ENCODE data around the gene STAB1. TPM values are rescaled to one million over a fixed set of nuclear protein-coding genes. Genes with fewer than 3 reads are reported as not detected.

The STAB1 gene
- total RNA-seq, 1 donor from 2014 or later, result 0.07 TPM

DNA sequence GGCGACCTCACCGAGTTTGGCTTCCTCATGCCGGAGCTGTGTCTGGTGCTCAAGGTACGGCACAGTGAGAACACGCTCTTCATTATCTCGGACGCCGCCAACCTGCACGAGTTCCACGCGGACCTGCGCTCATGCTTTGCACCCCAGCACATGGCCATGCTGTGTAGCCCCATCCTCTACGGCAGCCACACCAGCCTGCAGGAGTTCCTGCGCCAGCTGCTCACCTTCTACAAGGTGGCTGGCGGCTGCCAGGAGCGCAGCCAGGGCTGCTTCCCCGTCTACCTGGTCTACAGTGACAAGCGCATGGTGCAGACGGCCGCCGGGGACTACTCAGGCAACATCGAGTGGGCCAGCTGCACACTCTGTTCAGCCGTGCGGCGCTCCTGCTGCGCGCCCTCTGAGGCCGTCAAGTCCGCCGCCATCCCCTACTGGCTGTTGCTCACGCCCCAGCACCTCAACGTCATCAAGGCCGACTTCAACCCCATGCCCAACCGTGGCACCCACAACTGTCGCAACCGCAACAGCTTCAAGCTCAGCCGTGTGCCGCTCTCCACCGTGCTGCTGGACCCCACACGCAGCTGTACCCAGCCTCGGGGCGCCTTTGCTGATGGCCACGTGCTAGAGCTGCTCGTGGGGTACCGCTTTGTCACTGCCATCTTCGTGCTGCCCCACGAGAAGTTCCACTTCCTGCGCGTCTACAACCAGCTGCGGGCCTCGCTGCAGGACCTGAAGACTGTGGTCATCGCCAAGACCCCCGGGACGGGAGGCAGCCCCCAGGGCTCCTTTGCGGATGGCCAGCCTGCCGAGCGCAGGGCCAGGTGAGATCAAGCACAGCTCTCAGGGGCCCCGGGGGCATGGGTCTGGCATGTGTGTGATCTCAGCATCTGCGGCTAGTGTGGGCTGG is 7.1 kb upstream of the STAB1 start:
- no peaks in the 10 kb centered on the region for H3K9me3 Mint-ChIP-seq
- H3K4me3 Mint-ChIP-seq, result no peak overlapping the region
- peaks cover 38% of the 10 kb centered on the region for H3K36me3 Mint-ChIP-seq (ENCODE audit: low read depth)
- no peaks in the 10 kb centered on the region for H3K4me1 Mint-ChIP-seq
- H3K27me3 Mint-ChIP-seq, result no peaks in the 10 kb centered on the region
- no peak overlapping the region for H3K27ac Mint-ChIP-seq
- intact Hi-C loops (cut with micrococcal nuclease), result no loop called here
- DNase-seq, result no peak

DNA sequence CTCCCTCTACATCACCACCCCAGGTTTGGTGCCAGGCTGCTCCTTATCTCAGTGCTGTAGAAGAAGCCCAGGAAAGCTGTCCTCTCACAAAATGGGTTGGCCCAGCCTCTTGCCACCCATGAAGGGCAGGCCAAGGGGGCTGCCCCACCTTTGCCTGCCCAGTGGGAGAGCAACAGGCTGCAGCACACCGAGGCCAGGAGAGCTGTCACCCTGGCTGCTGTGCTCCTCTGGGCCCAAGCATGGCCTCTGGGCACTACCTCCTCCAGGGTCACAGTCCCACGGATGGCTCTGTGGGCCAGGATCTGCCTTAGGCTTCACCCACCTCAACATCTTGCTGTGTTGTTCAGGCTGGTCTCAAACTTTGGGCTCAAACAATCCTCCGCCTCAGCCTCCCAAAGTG is 6.4 kb upstream of the STAB1 start:
- Mint-ChIP-seq H3K27me3 (no peaks in the 10 kb centered on the region), H3K36me3 (ENCODE audit: low read depth) (peaks cover 36% of the 10 kb centered on the region), H3K9me3 (no peaks in the 10 kb centered on the region), H3K4me1 (no peaks in the 10 kb centered on the region), H3K4me3 (no peak overlapping the region), H3K27ac (no peak overlapping the region)
- DNase-seq, result no peak
- intact Hi-C loops (cut with micrococcal nuclease), result no loop called here

DNA sequence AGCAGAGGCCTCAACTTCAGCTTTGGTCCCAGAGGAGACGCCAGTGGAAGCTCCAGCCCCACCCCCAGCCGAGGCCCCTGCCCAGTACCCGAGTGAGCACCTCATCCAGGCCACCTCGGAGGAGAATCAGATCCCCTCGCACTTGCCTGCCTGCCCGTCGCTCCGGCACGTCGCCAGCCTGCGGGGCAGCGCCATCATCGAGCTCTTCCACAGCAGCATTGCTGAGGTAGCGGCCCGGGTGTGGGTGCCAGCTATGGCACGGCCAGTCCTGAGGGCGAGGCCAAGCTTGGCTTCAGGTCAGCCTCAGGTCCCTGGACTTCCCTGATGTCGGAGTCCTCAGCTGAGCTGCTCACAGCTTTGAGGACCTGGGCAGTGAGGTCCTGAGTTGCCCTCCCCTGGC is 5.7 kb upstream of the STAB1 start:
- no peaks in the 10 kb centered on the region for H3K27me3 Mint-ChIP-seq
- intact Hi-C loops (cut with micrococcal nuclease), result no loop called here
- no peak for DNase-seq
- no peaks in the 10 kb centered on the region for H3K9me3 Mint-ChIP-seq
- H3K36me3 Mint-ChIP-seq (ENCODE audit: low read depth), result peaks cover 34% of the 10 kb centered on the region
- H3K27ac Mint-ChIP-seq, result no peak overlapping the region
- H3K4me3 Mint-ChIP-seq, result no peak overlapping the region
- H3K4me1 Mint-ChIP-seq, result no peaks in the 10 kb centered on the region

DNA sequence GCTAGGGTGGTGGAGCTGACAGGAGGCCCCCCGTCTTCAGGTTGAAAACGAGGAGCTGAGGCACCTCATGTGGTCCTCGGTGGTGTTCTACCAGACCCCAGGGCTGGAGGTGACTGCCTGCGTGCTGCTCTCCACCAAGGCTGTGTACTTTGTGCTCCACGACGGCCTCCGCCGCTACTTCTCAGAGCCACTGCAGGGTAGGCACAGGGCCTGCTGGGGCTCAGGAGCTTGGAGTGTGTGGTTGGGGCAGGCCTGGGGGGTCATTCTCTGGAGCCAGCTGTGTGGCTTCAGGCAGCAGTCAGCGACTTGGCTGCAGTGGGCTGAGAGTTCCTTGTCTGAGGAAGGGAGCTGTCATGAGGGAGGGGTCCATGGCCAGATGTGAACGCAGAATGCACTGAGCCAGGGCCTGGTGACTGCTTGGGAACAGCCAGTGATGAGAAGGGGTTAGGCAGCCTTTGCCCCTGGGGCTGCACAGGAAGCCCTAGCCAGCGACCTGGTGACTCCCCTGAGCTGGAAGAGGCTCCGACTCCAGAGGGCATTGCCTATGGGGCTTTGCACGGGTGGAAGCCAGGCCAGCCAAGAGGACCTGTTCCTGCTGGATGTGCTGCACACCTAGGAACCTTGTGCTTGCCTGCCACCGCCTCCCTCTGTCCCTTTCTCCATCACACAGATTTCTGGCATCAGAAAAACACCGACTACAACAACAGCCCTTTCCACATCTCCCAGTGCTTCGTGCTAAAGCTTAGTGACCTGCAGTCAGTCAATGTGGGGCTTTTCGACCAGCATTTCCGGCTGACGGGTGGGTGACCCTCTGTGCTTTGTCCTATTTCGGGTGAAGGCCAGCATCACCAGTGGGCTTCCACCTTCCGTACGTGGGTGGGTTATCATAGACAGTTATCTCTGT is 4.9 kb upstream of the STAB1 start:
- no peaks in the 10 kb centered on the region for H3K27me3 Mint-ChIP-seq
- no peak for DNase-seq
- H3K27ac Mint-ChIP-seq, result no peak overlapping the region
- H3K9me3 Mint-ChIP-seq, result no peaks in the 10 kb centered on the region
- H3K36me3 Mint-ChIP-seq (ENCODE audit: low read depth), result peaks cover 33% of the 10 kb centered on the region
- no peaks in the 10 kb centered on the region for H3K4me1 Mint-ChIP-seq
- no peak overlapping the region for H3K4me3 Mint-ChIP-seq
- intact Hi-C loops (cut with micrococcal nuclease), result no loop called here

DNA sequence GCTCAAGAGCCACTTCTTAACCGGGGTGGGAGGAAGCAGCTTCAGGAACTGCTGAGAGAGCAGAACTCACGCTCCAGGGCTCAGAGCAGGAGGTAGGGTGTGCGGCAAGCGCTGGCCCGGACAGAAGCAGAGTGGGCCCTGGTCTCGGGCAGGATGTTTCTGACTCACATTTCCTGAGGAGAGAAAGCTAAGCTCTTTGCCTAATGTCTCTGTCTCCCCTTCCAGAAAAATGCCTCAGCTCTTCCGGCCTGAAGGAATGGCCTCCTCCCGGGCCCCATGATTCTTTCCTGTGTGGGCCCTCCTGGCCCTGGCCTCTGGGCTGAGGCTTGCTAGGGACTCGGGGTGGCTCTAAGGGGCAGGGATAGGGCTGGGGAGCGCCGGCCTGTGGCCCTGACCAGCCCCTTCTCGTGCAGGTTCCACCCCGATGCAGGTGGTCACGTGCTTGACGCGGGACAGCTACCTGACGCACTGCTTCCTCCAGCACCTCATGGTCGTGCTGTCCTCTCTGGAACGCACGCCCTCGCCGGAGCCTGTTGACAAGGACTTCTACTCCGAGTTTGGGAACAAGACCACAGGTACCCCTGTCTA is 4.1 kb upstream of the STAB1 start:
- no peak for DNase-seq
- Mint-ChIP-seq H3K27ac (no peak overlapping the region), H3K4me3 (no peak overlapping the region), H3K27me3 (no peaks in the 10 kb centered on the region), H3K9me3 (no peaks in the 10 kb centered on the region), H3K36me3 (ENCODE audit: low read depth) (peaks cover 32% of the 10 kb centered on the region), H3K4me1 (no peaks in the 10 kb centered on the region)
- intact Hi-C loops (cut with micrococcal nuclease), result no loop called here

DNA sequence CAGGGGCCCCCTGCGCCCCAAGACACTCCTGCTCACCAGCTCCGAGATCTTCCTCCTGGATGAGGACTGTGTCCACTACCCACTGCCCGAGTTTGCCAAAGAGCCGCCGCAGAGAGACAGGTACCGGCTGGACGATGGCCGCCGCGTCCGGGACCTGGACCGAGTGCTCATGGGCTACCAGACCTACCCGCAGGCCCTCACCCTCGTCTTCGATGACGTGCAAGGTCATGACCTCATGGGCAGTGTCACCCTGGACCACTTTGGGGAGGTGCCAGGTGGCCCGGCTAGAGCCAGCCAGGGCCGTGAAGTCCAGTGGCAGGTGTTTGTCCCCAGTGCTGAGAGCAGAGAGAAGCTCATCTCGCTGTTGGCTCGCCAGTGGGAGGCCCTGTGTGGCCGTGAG is 3.1 kb upstream of the STAB1 start:
- DNase-seq, result no peak
- Mint-ChIP-seq H3K4me1 (no peaks in the 10 kb centered on the region), H3K9me3 (no peaks in the 10 kb centered on the region), H3K27me3 (no peaks in the 10 kb centered on the region), H3K27ac (no peak overlapping the region), H3K4me3 (no peak overlapping the region), H3K36me3 (ENCODE audit: low read depth) (peaks cover 27% of the 10 kb centered on the region)
- intact Hi-C loops (cut with micrococcal nuclease), result no loop called here

GRCh38 chr3:52493232-52494017 is 1.7 kb upstream of the STAB1 start:
- Mint-ChIP-seq H3K27me3 (no peaks in the 10 kb centered on the region), H3K4me3 (no peak overlapping the region), H3K9me3 (no peaks in the 10 kb centered on the region), H3K4me1 (no peaks in the 10 kb centered on the region), H3K36me3 (ENCODE audit: low read depth) (peaks cover 19% of the 10 kb centered on the region), H3K27ac (no peak overlapping the region)
- intact Hi-C loops (cut with micrococcal nuclease), result no loop called here
- no peak for DNase-seq

GRCh38 chr3:52494445-52494844 is 693 bp upstream of the STAB1 start:
- DNase-seq, result no peak
- Mint-ChIP-seq H3K4me1 (no peaks in the 10 kb centered on the region), H3K4me3 (no peak overlapping the region), H3K9me3 (no peaks in the 10 kb centered on the region), H3K27ac (no peak overlapping the region), H3K36me3 (ENCODE audit: low read depth) (peaks cover 16% of the 10 kb centered on the region), H3K27me3 (no peaks in the 10 kb centered on the region)
- intact Hi-C loops (cut with micrococcal nuclease), result no loop called here

GRCh38 chr3:52495777-52496602 is 852 bp downstream of the STAB1 start:
- Mint-ChIP-seq H3K4me1 (no peaks in the 10 kb centered on the region), H3K4me3 (no peak overlapping the region), H3K27me3 (no peaks in the 10 kb centered on the region), H3K27ac (no peak overlapping the region), H3K36me3 (ENCODE audit: low read depth) (peaks cover 13% of the 10 kb centered on the region), H3K9me3 (no peaks in the 10 kb centered on the region)
- intact Hi-C loops (cut with micrococcal nuclease), result no loop called here
- DNase-seq, result no peak

DNA sequence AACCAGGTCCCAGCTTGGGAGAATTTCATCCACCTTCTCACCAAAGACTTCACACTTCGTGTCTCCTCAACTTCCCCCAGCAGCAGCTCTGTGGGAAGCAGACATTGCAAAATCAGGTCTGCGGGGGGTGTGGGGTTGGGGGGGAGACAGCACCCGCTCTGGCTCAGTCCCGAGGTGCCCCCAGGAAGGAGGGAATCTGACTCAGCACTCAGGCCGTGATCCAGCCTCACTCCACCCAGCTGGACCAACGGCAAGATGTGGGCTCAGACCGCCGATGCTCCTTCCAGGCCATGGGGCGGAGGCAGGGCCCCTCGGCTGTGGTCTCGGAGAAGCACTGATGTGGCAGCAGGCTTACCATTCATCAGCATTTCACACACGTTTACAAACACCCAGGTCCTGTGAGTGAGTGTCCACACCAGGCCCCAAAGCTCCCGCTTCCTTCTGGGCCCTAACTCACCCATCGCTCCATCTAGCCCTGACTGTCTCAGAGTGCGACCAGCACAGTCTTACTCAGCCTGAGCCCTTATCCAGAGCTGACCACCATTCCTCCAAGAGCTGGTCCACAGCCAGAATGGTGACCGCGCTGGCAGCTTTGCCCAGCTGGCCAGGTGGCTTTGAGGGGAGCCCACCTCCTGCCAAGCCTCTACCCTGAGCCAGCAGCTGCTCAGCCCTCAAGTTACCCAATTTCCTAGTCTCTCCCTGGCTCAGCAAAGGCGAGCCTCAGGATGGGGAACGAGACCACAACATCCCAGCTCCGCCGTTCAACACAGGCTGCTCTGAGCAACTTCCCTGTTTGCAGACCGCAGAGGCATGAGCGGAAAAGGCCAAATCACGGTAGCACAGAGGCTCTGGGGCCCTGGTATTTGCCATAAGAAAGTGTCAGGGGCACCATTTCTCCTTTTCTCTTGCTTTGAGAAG is 3.3 kb downstream of the STAB1 start:
- Mint-ChIP-seq H3K4me1 (no peaks in the 10 kb centered on the region), H3K36me3 (ENCODE audit: low read depth) (no peaks in the 10 kb centered on the region), H3K4me3 (no peak overlapping the region), H3K9me3 (no peaks in the 10 kb centered on the region), H3K27me3 (no peaks in the 10 kb centered on the region), H3K27ac (no peak overlapping the region)
- DNase-seq, result no peak
- intact Hi-C loops (cut with micrococcal nuclease), result no loop called here

DNA sequence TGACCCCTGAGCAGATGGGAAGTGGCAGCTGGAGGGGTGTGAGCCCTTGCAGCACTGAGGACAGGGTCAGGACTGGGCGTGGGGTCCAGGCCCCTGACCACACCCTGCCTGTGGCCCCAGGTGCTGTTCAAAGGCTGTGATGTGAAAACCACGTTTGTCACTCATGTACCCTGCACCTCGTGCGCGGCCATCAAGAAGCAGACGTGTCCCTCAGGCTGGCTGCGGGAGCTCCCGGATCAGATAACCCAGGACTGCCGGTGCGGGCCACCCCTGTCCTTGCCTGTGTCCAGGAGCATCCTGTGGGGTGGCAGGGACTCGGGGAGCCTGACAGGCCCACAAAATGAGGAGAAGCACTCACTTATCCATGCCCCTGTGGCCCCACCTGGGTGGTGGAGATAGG is 5.9 kb downstream of the STAB1 start:
- Mint-ChIP-seq H3K9me3 (no peaks in the 10 kb centered on the region), H3K27ac (no peak overlapping the region), H3K4me1 (no peaks in the 10 kb centered on the region), H3K36me3 (ENCODE audit: low read depth) (no peaks in the 10 kb centered on the region), H3K27me3 (no peaks in the 10 kb centered on the region), H3K4me3 (no peak overlapping the region)
- intact Hi-C loops (cut with micrococcal nuclease), result no loop called here
- DNase-seq, result no peak

GRCh38 chr3:52502001-52502400 is 6.9 kb downstream of the STAB1 start:
- no peaks in the 10 kb centered on the region for H3K36me3 Mint-ChIP-seq (ENCODE audit: low read depth)
- no peaks in the 10 kb centered on the region for H3K4me1 Mint-ChIP-seq
- no peak overlapping the region for H3K27ac Mint-ChIP-seq
- no peaks in the 10 kb centered on the region for H3K27me3 Mint-ChIP-seq
- intact Hi-C loops (cut with micrococcal nuclease), result no loop called here
- H3K4me3 Mint-ChIP-seq, result no peak overlapping the region
- DNase-seq, result no peak
- H3K9me3 Mint-ChIP-seq, result no peaks in the 10 kb centered on the region
